ENCODE measurements around the gene CBLIF. TPM values are rescaled to one million over a fixed set of nuclear protein-coding genes. Genes with fewer than 3 reads are reported as not detected.

CBLIF gene
- total RNA-seq, 1 experiment from 2014 or later: not detected

DNA sequence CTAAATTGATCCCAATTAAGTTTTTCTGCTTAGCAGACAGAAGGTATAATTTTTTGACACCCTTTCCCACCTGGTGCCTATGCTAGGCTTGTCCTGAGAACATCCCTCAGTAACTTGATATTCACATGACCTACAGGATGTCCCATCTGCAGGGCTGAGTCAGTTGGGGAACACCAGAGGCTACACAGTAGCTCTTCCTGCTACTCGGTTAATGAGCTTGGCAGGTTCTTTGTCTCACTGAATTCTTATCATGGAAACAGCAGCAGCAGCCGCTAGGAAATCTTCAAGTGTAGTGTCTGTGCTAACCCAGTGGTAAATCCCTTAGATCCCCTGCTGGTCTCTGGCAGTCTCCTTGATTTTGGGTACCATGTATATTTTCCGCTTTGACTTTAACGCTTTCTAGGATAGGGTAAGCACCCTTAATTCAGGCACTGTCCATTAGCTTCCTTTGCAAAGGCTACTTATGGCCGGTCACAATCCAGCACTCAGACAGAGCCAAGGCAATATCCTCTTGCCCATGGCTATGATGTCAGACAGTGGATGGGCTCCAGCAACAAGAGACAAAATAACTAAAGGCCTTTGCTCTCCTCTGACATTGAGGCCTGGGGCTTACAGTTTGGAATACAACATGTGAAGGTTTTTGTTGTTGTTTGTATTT is 43.2 kb downstream of the CBLIF start:
- H3K9ac ChIP-seq (ENCODE audit: low read length): peak overlapping the region; percentile 9; the same call in 1 of the 2 replicates
- H3K4me3 ChIP-seq (ENCODE audit: low read length): no peak overlapping the region
- BruUV-seq (replicated peaks): no TSS peak
- POLR2A ChIA-PET (ENCODE audit: unreplicated experiment): interaction anchor here (0.6 to 1.3 kb wide), 2 partner anchors 9 to 46 kb away, joined by 3 to 6 read pairs; partner anchors contain the start of gene MRPL16
- no peaks in the 10 kb centered on the region for H4K20me1 ChIP-seq (ENCODE audit: low read length)
- peak overlapping the region; percentile 30 for H3K4me2 ChIP-seq (ENCODE audit: low read length)
- TF ChIP-seq EZH2 (IDR thresholded peaks at IDR 0.05; ENCODE audit: low read length, unreplicated experiment): no peak
- TF ChIP-seq EZH2phosphoT487 (IDR thresholded peaks at IDR 0.05; ENCODE audit: borderline replicate concordance, low read length): no peak
- TF ChIP-seq CTCF (conservative IDR thresholded peaks at IDR 0.05; ENCODE audit: low read depth, low read length): no peak
- peak; percentile 77 for ATAC-seq
- no peaks in the 10 kb centered on the region for H3K79me2 ChIP-seq (ENCODE audit: low read length)
- H3K27me3 ChIP-seq (ENCODE audit: low read length): no peaks in the 10 kb centered on the region
- H2AFZ ChIP-seq (ENCODE audit: low read length): no peak overlapping the region
- intact Hi-C loops (cut with micrococcal nuclease): loop anchor here (1.0 to 10.0 kb wide), 4 partner anchors 15 to 267 kb away; partner anchors contain the start of gene PATL1
- H3F3A ChIP-seq (ENCODE audit: low read length, unreplicated experiment): no peaks in the 10 kb centered on the region
- CTCF ChIA-PET: interaction anchor here (0.7 to 3.0 kb wide), 5 partner anchors 15 to 133 kb away, joined by 3 to 29 read pairs (median 5); partner anchors contain the start of genes PATL1 and STX3
- H3K27ac ChIP-seq (ENCODE audit: low read length): peak overlapping the region; percentile 74
- no peaks in the 10 kb centered on the region for H3K9me3 ChIP-seq (ENCODE audit: low read length)
- peak; percentile 53 for DNase-seq
- no peaks in the 10 kb centered on the region for H3K9me2 ChIP-seq (replicated peaks; ENCODE audit: low read length)
- peaks cover 25% of the 10 kb centered on the region for H3K4me1 ChIP-seq (ENCODE audit: insufficient read depth, low read length)
- peaks cover 39% of the 10 kb centered on the region for H3K36me3 ChIP-seq (ENCODE audit: low read depth, low read length)

DNA sequence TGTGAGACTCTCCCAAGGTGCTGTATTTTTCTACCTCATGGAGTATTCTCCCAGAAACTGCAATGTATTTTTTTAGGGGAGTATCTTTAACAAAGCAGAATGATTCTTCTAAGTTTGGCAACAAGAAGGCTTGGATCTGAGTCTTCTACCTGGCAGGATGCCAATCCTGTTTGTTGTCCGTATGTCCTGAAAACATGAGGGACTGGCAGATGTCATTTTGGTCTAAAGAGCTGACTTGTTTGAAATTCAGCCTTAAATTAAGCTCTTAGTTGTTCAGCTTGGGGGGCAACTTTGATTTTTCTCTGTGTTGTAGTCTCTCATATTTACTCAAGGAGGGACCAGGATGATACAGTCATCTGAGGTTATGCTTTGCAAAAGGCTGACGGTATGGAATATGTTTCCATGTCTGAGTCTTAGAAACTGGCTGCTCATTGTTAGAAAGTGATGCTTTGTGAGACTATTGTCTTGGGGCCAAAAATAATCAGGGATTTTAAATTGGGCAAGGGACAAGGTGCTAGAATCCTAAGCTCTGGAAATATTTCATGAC is 44.1 kb downstream of the CBLIF start:
- H3K4me2 ChIP-seq (ENCODE audit: low read length): peak overlapping the region; percentile 30
- BruUV-seq (replicated peaks): no TSS peak

More for the DNA sequence above, 44.1 kb downstream of the CBLIF start:
- H3K4me3 ChIP-seq (ENCODE audit: low read length): no peak overlapping the region
- peaks cover 25% of the 10 kb centered on the region for H3K4me1 ChIP-seq (ENCODE audit: insufficient read depth, low read length)
- DNase-seq: peak; percentile 74
- H3K27me3 ChIP-seq (ENCODE audit: low read length): no peaks in the 10 kb centered on the region
- CTCF ChIA-PET: interaction anchor here (0.7 to 3.0 kb wide), 5 partner anchors 14 to 132 kb away, joined by 3 to 29 read pairs (median 5); partner anchors contain the start of genes PATL1 and STX3
- intact Hi-C loops (cut with micrococcal nuclease): loop anchor here (2.0 to 10.0 kb wide), 3 partner anchors 14 to 266 kb away; partner anchors contain the start of gene PATL1
- H3K9ac ChIP-seq (ENCODE audit: low read length): peak overlapping the region; percentile 9; the same call in 1 of the 2 replicates
- ATAC-seq: peak; percentile 81
- TF ChIP-seq EZH2phosphoT487 (IDR thresholded peaks at IDR 0.05; ENCODE audit: borderline replicate concordance, low read length) (no peak), CTCF (conservative IDR thresholded peaks at IDR 0.05; ENCODE audit: low read depth, low read length) (no peak), EZH2 (IDR thresholded peaks at IDR 0.05; ENCODE audit: low read length, unreplicated experiment) (no peak)
- peak overlapping the region; percentile 74 for H3K27ac ChIP-seq (ENCODE audit: low read length)
- no peaks in the 10 kb centered on the region for H3F3A ChIP-seq (ENCODE audit: low read length, unreplicated experiment)
- no peaks in the 10 kb centered on the region for H3K9me3 ChIP-seq (ENCODE audit: low read length)
- POLR2A ChIA-PET (ENCODE audit: unreplicated experiment): interaction anchor here (0.6 to 1.3 kb wide), 3 partner anchors 9 to 71 kb away, joined by 3 to 6 read pairs (median 3); partner anchors contain the start of gene MRPL16
- no peaks in the 10 kb centered on the region for H3K9me2 ChIP-seq (replicated peaks; ENCODE audit: low read length)
- no peaks in the 10 kb centered on the region for H4K20me1 ChIP-seq (ENCODE audit: low read length)
- H3K79me2 ChIP-seq (ENCODE audit: low read length): no peaks in the 10 kb centered on the region
- H2AFZ ChIP-seq (ENCODE audit: low read length): no peak overlapping the region
- H3K36me3 ChIP-seq (ENCODE audit: low read depth, low read length): peaks cover 32% of the 10 kb centered on the region; the same call in 1 of the 2 replicates
